DOHH2 (cell line): Measurements from ENCODE around the gene TCOF1.

ENCODE experiments used
- H3F3A ChIP-seq: fragments of 200-600 bp; sonication (generic), shearing (Covaris generic); 2 replicates; pipeline ENCODE4 v1.6.0; 2016; ENCODE audit warnings: antibody characterized with exemption, mild to moderate bottlenecking; ENCODE audit not compliant: control insufficient read depth, insufficient read depth
- H3K27ac ChIP-seq: fragments of 200-600 bp; sonication (generic); 2 replicates; pipeline ENCODE4 v1.5.1; 2014; ENCODE audit warnings: low read depth, mild to moderate bottlenecking, low read length, moderate library complexity
- H3K27me3 ChIP-seq: fragments of 200-600 bp; sonication (generic); 2 replicates; pipeline ENCODE4 v1.6.1; 2014; ENCODE audit warnings: mild to moderate bottlenecking, low read length, mixed read lengths; ENCODE audit not compliant: control insufficient read depth
- H3K36me3 ChIP-seq: fragments of 200-600 bp; sonication (generic); 2 replicates; pipeline ENCODE4 v1.6.1; 2014; ENCODE audit warnings: mild to moderate bottlenecking, low read length, moderate library complexity, mixed read lengths; ENCODE audit not compliant: control insufficient read depth
- H3K4me1 ChIP-seq: fragments of 200-600 bp; sonication (generic); 2 replicates; pipeline ENCODE4 v1.6.1; 2014; ENCODE audit warnings: mild to moderate bottlenecking, low read length, mixed read lengths; ENCODE audit not compliant: control insufficient read depth
- H3K4me2 ChIP-seq: fragments of 200-600 bp; sonication (generic); 2 replicates; pipeline ENCODE4 v1.6.0; 2014; ENCODE audit warnings: mild to moderate bottlenecking, low read length, moderate library complexity
- H3K4me3 ChIP-seq: fragments of 200-600 bp; sonication (generic); 2 replicates; pipeline ENCODE4 v1.5.1; 2014; ENCODE audit warnings: mild to moderate bottlenecking, low read length, mixed read lengths
- H3K79me2 ChIP-seq: fragments of 200-600 bp; sonication (generic); 2 replicates; pipeline ENCODE4 v1.6.1; 2014; ENCODE audit warnings: mild to moderate bottlenecking, low read length, mixed read lengths; ENCODE audit not compliant: control insufficient read depth
- H3K9me2 ChIP-seq: fragments of 200-600 bp; sonication (generic); replicated peaks from 2 replicates; pipeline ENCODE4 v1.6.1; 2014; ENCODE audit warnings: mild to moderate bottlenecking, low read length, mixed read lengths; ENCODE audit not compliant: control insufficient read depth
- H3K9me3 ChIP-seq: fragments of 200-600 bp; sonication (generic); 2 replicates; pipeline ENCODE4 v1.6.1; 2014; ENCODE audit warnings: antibody characterized with exemption, low read length, mixed read lengths; ENCODE audit not compliant: control insufficient read depth, insufficient read depth
- H4K20me1 ChIP-seq: fragments of 200-600 bp; sonication (generic); 2 replicates; pipeline ENCODE4 v1.6.0; 2014; ENCODE audit warnings: low read depth, mild to moderate bottlenecking, antibody characterized with exemption, low read length, moderate library complexity; ENCODE audit not compliant: control insufficient read depth, insufficient read depth
- EZH2phosphoT487 ChIP-seq: fragments of 200-600 bp; sonication (generic); IDR thresholded peaks from 2 replicates; pipeline ENCODE4 v1.6.1; 2017; ENCODE audit warnings: borderline replicate concordance, mild to moderate bottlenecking, antibody characterized with exemption, low read length, moderate library complexity, mixed read lengths
- TF ChIP-seq, protein P1 (sequence below): fragments of 200-600 bp; sonication (generic); IDR thresholded peaks from one replicate; pipeline ENCODE4 v1.5.1; 2014; ENCODE audit warnings: antibody characterized with exemption, mild to moderate bottlenecking, low read depth, low read length; ENCODE audit not compliant: poor library complexity, severe bottlenecking

Gene TCOF1

DNA sequence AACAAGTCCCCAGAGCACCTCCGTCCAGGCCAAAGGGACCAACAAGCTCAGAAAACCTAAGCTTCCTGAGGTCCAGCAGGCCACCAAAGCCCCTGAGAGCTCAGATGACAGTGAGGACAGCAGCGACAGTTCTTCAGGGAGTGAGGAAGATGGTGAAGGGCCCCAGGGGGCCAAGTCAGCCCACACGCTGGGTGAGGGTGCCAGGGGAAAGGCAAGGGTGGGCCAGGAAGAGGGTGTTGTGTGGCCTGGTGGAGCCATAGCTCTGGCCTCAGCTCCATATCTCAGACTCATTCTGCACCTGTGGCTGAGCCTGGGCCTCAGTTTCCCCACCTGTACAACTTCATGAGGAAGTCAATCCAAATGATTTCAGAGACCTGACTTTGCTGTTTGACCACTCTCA lies 34.5 kb downstream of the TCOF1 start:
- Histone ChIP-seq H3K27me3 (no peaks in the 10 kb centered on the region), H3K4me2 (no peak overlapping the region), H3K36me3 (peaks cover 93% of the 10 kb centered on the region), H3K9me2 (no peaks in the 10 kb centered on the region), H3K27ac (no peak overlapping the region), H3K4me3 (no peak overlapping the region), H3K79me2 (no peaks in the 10 kb centered on the region), H3K4me1 (no peaks in the 10 kb centered on the region), H3K9me3 (no peaks in the 10 kb centered on the region), H3F3A (peaks cover under 1% of the 10 kb centered on the region), H4K20me1 (0 out of 2 replicates have a peak, but pooled peaks cover 3% of the 10 kb centered on the region)
- TF ChIP-seq EZH2phosphoT487: no peak
- TF ChIP-seq, protein P1, sequence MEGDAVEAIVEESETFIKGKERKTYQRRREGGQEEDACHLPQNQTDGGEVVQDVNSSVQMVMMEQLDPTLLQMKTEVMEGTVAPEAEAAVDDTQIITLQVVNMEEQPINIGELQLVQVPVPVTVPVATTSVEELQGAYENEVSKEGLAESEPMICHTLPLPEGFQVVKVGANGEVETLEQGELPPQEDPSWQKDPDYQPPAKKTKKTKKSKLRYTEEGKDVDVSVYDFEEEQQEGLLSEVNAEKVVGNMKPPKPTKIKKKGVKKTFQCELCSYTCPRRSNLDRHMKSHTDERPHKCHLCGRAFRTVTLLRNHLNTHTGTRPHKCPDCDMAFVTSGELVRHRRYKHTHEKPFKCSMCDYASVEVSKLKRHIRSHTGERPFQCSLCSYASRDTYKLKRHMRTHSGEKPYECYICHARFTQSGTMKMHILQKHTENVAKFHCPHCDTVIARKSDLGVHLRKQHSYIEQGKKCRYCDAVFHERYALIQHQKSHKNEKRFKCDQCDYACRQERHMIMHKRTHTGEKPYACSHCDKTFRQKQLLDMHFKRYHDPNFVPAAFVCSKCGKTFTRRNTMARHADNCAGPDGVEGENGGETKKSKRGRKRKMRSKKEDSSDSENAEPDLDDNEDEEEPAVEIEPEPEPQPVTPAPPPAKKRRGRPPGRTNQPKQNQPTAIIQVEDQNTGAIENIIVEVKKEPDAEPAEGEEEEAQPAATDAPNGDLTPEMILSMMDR: no peak

GRCh38 chr5:150392680-150393079 lies 35.2 kb downstream of the TCOF1 start:
- Histone ChIP-seq H3K4me1 (no peaks in the 10 kb centered on the region), H3K79me2 (no peaks in the 10 kb centered on the region), H3K27ac (no peak overlapping the region), H3K4me2 (no peak overlapping the region), H3K4me3 (no peak overlapping the region), H3K9me2 (no peaks in the 10 kb centered on the region), H3K27me3 (no peaks in the 10 kb centered on the region), H3F3A (peaks cover 7% of the 10 kb centered on the region), H3K36me3 (peaks cover 92% of the 10 kb centered on the region), H4K20me1 (peaks cover 7% of the 10 kb centered on the region; the same call in 1 of the 2 replicates), H3K9me3 (no peaks in the 10 kb centered on the region)
- TF ChIP-seq, protein P1: no peak
- no peak for TF ChIP-seq EZH2phosphoT487

DNA sequence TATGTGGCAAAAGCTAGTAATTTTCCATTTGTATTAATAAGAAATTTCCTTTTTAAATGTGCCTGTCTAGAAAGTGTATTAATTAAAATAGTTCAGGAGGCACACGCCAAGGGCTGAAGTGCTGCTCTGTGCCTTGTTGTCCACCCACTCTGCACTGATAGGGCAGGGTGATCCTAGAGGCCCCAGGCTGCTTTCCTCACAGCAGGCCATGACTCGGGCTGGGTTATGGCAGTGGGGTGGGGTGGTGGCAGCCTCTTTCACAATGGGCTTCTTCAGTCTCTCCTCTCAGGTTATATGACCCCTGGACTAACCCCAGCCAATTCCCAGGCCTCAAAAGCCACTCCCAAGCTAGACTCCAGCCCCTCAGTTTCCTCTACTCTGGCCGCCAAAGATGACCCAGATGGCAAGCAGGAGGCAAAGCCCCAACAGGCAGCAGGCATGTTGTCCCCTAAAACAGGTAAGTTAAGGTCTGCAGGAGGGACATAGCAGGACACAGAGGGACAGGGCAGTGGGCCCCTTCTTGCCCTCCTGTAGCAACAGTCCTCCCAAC lies 35.7 kb downstream of the TCOF1 start:
- Histone ChIP-seq H3K27me3 (no peaks in the 10 kb centered on the region), H3K36me3 (peaks cover 92% of the 10 kb centered on the region), H3K4me3 (no peak overlapping the region), H3F3A (peaks cover 12% of the 10 kb centered on the region), H3K79me2 (no peaks in the 10 kb centered on the region), H3K4me1 (peaks cover 2% of the 10 kb centered on the region), H3K27ac (no peak overlapping the region), H3K4me2 (no peak overlapping the region), H4K20me1 (peaks cover 7% of the 10 kb centered on the region; the same call in 1 of the 2 replicates), H3K9me3 (no peaks in the 10 kb centered on the region), H3K9me2 (no peaks in the 10 kb centered on the region)
- no peak for TF ChIP-seq EZH2phosphoT487
- TF ChIP-seq, protein P1: no peak
